NCI-H187 treated with DMSO at 0.1 percent for 48 hours (cell line): ENCODE results near the gene ZNF407.

Experiments
- DNase-seq: peaks from one replicate; lab custom pipeline; 2025; lab: John Stamatoyannopoulos, UW

ZNF407 gene

GRCh38 chr18:74722237-74722636 lies 124.6 kb downstream of the ZNF407 start:
- no peak for DNase-seq

DNA sequence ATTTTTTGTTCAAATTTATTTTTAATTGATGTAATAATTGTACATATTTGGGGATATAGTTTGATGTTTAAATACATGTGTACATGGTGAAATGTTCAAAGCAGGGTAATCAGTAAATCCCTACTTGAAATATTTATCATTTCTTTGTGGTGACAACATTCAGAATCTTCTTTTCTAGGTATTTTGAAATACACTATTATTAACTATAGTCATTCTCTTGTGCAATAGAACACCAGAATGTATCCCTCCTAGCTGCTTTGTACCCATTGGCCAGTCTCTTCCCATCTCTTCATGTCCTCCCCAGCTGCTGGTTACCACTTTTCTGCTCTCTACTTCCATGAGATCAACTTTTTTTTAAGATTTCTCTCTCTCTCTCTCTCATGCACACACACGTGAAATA lies 126.5 kb downstream of the ZNF407 start:
- DNase-seq, result no peak

DNA sequence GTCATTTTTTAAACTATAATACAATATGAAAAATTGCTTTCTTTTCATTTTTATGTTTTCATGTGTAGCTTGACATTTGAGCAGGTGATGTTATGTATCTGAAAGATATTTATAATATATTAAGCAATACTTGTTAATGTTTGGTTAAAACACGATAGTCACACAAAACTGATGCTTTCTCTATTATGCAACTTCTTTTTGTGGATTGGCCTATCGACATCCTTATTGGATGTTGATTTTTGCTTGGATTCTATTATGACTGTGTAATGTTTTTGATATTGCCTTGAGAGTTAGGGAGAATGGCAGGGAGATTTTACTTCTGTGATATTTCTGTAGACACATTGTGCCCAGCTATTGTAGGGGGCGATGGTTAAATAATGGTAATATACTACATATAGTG lies 128.0 kb downstream of the ZNF407 start:
- DNase-seq, result no peak

- DNase-seq, result no peak
Observed at GRCh38 chr18:74728586-74728985, 130.9 kb downstream of the ZNF407 start.

- no peak for DNase-seq
Observed at GRCh38 chr18:74731097-74731496, 133.4 kb downstream of the ZNF407 start.

GRCh38 chr18:74732380-74732779 lies 134.7 kb downstream of the ZNF407 start:
- DNase-seq, result no peak

DNA sequence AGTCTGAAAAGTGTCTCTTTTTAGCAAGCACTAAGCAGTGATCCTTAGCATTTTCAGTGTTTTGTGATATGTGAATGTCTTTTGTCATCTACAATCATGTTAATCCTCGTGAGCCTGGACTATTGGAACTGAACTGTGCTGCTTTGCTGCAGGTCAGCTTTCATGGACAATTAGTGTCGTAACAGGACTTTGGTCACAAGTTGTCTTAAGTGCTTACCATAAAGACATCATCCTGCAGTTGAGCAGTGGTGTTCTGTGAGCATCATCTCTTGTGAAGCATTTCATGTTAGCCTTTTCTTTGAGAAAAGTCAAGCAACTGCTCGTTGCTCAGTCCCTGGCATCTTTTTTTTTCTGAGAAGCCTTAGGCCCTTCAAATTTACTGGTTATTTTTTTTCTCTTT lies 135.9 kb downstream of the ZNF407 start:
- DNase-seq, result no peak

DNA sequence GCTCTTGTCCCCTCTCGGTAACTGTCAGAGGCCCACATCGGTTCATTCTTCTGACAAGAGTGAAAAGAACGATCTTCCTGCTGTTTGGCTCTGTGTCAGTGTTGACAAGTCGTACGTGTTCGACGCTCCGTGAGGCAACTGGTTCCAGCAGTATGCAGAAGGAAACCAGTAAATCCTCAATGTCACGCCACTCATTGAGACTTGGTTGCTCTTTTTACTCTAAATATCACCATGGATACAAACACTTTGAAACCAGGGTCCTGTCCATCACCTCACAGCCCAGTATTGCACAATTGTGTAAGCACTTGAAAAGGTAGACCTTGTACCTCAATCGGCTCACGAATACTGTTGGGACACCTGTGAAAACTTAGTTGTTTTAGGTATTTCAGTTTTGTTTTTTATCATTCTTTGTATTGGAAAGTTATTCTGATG lies 136.4 kb downstream of the ZNF407 start:
- no peak for DNase-seq

DNA sequence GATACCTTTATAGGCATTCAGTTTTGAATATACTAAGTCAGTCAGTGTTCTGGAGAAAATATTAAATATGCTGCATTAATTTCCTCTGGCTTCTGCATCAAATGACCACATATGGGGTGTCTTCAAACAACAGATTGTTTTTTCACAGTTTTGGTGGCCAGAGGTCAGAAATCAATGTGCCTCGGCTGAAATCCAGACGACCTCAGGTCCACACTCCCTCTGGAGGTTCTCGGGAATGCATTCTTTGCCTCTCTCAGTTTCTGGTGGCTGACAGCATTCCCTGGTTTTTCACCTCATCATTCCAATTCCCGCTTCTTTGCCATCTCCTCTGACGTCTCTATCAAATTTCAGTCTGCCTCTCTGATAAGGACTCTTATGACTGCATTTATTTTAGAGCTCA lies 142.3 kb downstream of the ZNF407 start:
- DNase-seq, result no peak

GRCh38 chr18:74742573-74743243 lies 145.0 kb downstream of the ZNF407 start:
- DNase-seq, result no peak

DNA sequence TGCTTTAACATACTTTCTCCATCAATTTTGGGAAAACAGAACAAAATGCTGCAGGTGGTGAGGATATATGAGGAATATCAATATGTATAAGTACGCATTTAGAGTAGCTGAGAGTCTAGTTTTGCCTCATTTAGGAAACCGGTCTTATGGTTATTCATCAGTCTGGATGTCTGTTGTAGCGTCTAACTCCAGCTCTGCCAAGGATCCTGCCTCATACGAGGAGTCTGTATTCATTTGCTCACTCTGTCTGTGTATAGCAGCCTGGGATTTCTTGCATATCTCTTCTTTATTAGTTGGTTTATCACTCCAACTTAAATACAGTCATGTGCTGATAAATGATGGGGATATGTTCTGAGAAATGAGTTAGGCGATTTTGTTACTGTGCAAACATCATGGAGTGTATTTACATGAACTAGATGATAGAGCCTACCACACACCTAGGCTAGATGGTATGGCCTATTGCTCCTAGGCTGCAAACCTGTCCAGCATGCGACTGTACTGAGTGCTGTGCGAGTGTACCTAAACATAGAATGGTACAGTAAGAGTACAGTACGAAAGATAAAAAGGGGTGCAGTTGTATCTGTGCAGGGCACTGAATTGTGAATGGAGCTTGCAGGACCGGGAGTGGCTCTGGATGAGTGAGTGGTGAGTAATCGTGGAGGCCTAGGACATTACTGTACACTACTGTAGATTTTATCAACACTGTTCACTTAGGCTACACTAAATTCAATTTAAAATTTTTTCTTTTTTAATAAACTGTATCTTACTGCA lies 148.1 kb downstream of the ZNF407 start:
- no peak for DNase-seq

DNA sequence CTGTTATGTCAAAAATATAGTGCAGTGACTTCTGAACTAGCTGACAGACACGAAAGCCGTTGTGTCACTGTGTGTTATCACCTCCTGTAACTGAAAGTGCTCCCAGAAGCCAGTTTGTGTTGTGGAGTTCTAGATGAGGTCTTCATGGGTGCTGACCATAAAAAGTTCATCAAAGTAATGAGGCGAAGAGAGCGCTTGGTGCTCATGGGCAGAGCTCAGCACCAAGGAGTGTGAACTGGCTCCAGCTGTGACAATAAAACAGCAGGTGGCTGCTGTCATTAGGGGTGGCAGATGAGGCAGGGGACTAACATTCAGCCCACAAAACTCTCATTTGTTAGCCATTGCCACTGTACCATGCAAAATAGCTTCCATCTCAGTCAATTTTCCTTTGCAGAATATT lies 151.1 kb downstream of the ZNF407 start:
- DNase-seq, result peak; percentile 74

GRCh38 chr18:74758995-74759394 lies 161.3 kb downstream of the ZNF407 start:
- no peak for DNase-seq

GRCh38 chr18:74760026-74760425 lies 162.4 kb downstream of the ZNF407 start:
- no peak for DNase-seq

GRCh38 chr18:74760436-74760835 lies 162.8 kb downstream of the ZNF407 start:
- no peak for DNase-seq

GRCh38 chr18:74766251-74766650 lies 168.6 kb downstream of the ZNF407 start:
- DNase-seq, result no peak

GRCh38 chr18:74768096-74768495 lies 170.4 kb downstream of the ZNF407 start:
- DNase-seq, result no peak

- no peak for DNase-seq
Observed at GRCh38 chr18:74773171-74773624, 175.5 kb downstream of the ZNF407 start.

DNA sequence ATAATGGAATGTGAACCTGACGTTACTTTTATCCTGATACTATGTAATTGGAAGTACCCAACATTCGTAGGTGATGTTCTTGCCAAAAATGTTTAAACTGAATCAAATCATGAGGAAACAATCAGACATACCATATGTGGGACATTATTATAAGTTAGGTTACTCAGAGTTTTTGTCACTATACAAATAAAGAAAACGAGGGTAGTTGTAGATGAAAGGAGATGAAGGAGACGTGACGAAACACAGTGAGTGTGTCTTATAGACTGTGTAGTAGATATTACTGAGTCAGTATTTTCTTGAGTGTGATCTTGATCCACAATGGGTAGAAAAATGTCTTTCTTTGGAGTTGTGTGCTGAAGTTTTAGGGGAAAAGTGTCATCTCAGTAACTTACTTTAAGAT lies 176.8 kb downstream of the ZNF407 start:
- no peak for DNase-seq

GRCh38 chr18:74775239-74775638 lies 177.6 kb downstream of the ZNF407 start:
- DNase-seq, result no peak

GRCh38 chr18:74778191-74778847 lies 180.6 kb downstream of the ZNF407 start:
- DNase-seq, result no peak

GRCh38 chr18:74784752-74785151 lies 187.1 kb downstream of the ZNF407 start:
- DNase-seq, result peak; percentile 30

- no peak for DNase-seq
Observed at GRCh38 chr18:74785632-74786031, 188.0 kb downstream of the ZNF407 start.
